GM12878 (cell line): ENCODE data around the gene MGP. TPM values are rescaled to one million over a fixed set of nuclear protein-coding genes. Genes with fewer than 3 reads are reported as not detected.

ENCODE experiments used
- ATAC-seq: fragments of 200-7000 bp; cut with Tn5 transposase; 3 replicates; pipeline ENCODE4 v1.9.1; 2020; ENCODE audit warnings: mild to moderate bottlenecking, moderate library complexity
- BruUV-seq: library from RNA; stranded (reverse); fragments of 400-500 nt; replicated peaks from 2 replicates; lab custom pipeline; 2021; lab: Mats Ljungman, UMichigan
- CTCF ChIA-PET: fragments of 300-600 bp; sonication (Branson Sonifier 250); formaldehyde crosslinking; extraction: SDS; loops from one replicate; lab custom pipeline; 2021; ENCODE audit warnings: inconsistent platforms; lab: Yijun Ruan, JAX
- POLR2A ChIA-PET: fragments of 350-600 bp; formaldehyde crosslinking; extraction: SDS; loops from one replicate; lab custom pipeline; 2021; ENCODE audit warnings: inconsistent platforms; lab: Charles Lee
- RAD21 ChIA-PET: fragments of 300-600 bp; sonication (Branson Sonifier 250); formaldehyde crosslinking; loops from one replicate; lab custom pipeline; 2023; ENCODE audit warnings: antibody characterized with exemption; ENCODE audit not compliant: unreplicated experiment; lab: Charles Lee
- SMC1A ChIA-PET: fragments of 300-600 bp; sonication (Branson Sonifier 250); formaldehyde crosslinking; loops from one replicate; lab custom pipeline; 2023; ENCODE audit not compliant: unreplicated experiment, uncharacterized antibody; lab: Charles Lee
- DNase-seq: peaks from one replicate; pipeline ENCODE4 v3.0.0-alpha.2; 2011; ENCODE audit warnings: low read depth, low spot score
- FAIRE-seq: peaks from 3 replicates; lab custom pipeline; 2011; peaks lifted over from hg19 to GRCh38; lab: Jason Lieb, UNC
- H2AFZ ChIP-seq: 2 replicates; pipeline ENCODE4 v1.6.0; 2011; ENCODE audit warnings: low read depth, low read length, control low read depth; ENCODE audit not compliant: control insufficient read depth
- H3K27ac ChIP-seq: 2 replicates; pipeline ENCODE4 v1.5.1; 2011; ENCODE audit warnings: control low read depth; ENCODE audit not compliant: control insufficient read depth, insufficient read depth
- H3K27me3 ChIP-seq, 2 experiments: replicated peaks in 1 of 2; 2 replicates each; pipeline versions ENCODE4 v1.6.0 to v1.6.1; 2011; ENCODE audit warnings: low read length in 1 of 2; ENCODE audit not compliant: control insufficient read depth in 2 of 2, insufficient read depth in 2 of 2
- H3K36me3 ChIP-seq, 2 experiments: 2 replicates each; pipeline ENCODE4 v1.5.1; 2011; ENCODE audit warnings: low read length in 1 of 2; ENCODE audit not compliant: control insufficient read depth in 2 of 2, insufficient read depth in 2 of 2
- H3K4me1 ChIP-seq: 2 replicates; pipeline ENCODE4 v1.6.1; 2011; ENCODE audit warnings: mild to moderate bottlenecking, low read length, moderate library complexity, mixed read lengths; ENCODE audit not compliant: control insufficient read depth, insufficient read depth
- H3K4me2 ChIP-seq: 2 replicates; pipeline ENCODE4 v1.6.0; 2011; ENCODE audit warnings: control low read depth; ENCODE audit not compliant: control insufficient read depth, insufficient read depth
- H3K4me3 ChIP-seq: fragments of 200-600 bp; sonication (generic); 2 replicates; pipeline ENCODE4 v1.5.1; 2016
- H3K79me2 ChIP-seq: 2 replicates; pipeline ENCODE4 v1.6.0; 2011; ENCODE audit warnings: low read length; ENCODE audit not compliant: control insufficient read depth, insufficient read depth
- H3K9ac ChIP-seq: 2 replicates; pipeline ENCODE4 v1.8.0; 2011; ENCODE audit warnings: low read length, control low read depth, mixed read lengths; ENCODE audit not compliant: control insufficient read depth, insufficient read depth
- H3K9me3 ChIP-seq: replicated peaks from 3 replicates; pipeline ENCODE4 v1.5.1; 2011; ENCODE audit warnings: mild to moderate bottlenecking, low read length; ENCODE audit not compliant: control insufficient read depth, insufficient read depth
- H4K20me1 ChIP-seq: 2 replicates; pipeline ENCODE4 v1.6.0; 2011; ENCODE audit not compliant: control insufficient read depth, insufficient read depth
- BRCA1 ChIP-seq: IDR thresholded peaks from 2 replicates; pipeline ENCODE4 v1.6.1; 2011; ENCODE audit warnings: low read depth, low read length, improper control_type of control experiment
- EP300 ChIP-seq, 2 experiments: fragments of 150-350 bp in 1 of 2; IDR thresholded peaks; 2 replicates each; pipeline ENCODE4 v1.6.1; 2011 to 2012; ENCODE audit warnings: low read depth in 2 of 2, low read length in 2 of 2, borderline replicate concordance in 1 of 2, improper control_type of control experiment in 1 of 2, inconsistent platforms in 1 of 2; ENCODE audit not compliant: control insufficient read depth in 1 of 2
- RAD51 ChIP-seq: fragments of 450-650 bp; IDR thresholded peaks from 2 replicates; pipeline ENCODE4 v1.6.1; 2016; ENCODE audit warnings: moderate library complexity, mild to moderate bottlenecking, inconsistent platforms
- SUZ12 ChIP-seq: fragments of 200-600 bp; sonication (generic); IDR thresholded peaks from one replicate; pipeline ENCODE4 v1.6.1; 2018; ENCODE audit warnings: antibody characterized with exemption, mild to moderate bottlenecking; ENCODE audit not compliant: unreplicated experiment
- ZNF622 ChIP-seq: fragments of 450-650 bp; IDR thresholded peaks from 2 replicates; pipeline ENCODE4 v1.6.1; 2017; ENCODE audit warnings: mild to moderate bottlenecking, inconsistent platforms
- ZZZ3 ChIP-seq: IDR thresholded peaks from 2 replicates; pipeline ENCODE4 v1.6.1; 2011; ENCODE audit warnings: low read depth; ENCODE audit not compliant: control insufficient read depth, insufficient read length
- WGBS: methylation state at CpG from one replicate; pipeline ENCODE4 v1.1.6; 2016; ENCODE audit warnings: low lambda C conversion rate; ENCODE audit not compliant: insufficient replicate concordance, insufficient coverage; ENCODE audit errors: missing lambda C conversion rate; 5-methylcytosine and 5-hydroxymethylcytosine counted together
- in situ Hi-C: fragments of 300-500 bp; cut with MboI; formaldehyde crosslinking; loops from 9 replicates; pipeline ENCODE4 v1.14.3; 2018; ENCODE audit warnings: mixed read lengths
- intact Hi-C: fragments of 100-400 bp; cut with micrococcal nuclease; formaldehyde crosslinking; loops from one replicate; pipeline ENCODE4 v1.14.2; 2022; ENCODE audit not compliant: unreplicated experiment
- polyA plus RNA-seq, 11 experiments: library from polyadenylated mRNA; depleted of rRNA in 4 of 11; unstranded in 6 of 11; stranded (reverse) in 5 of 11; fragments of >200 nt; fragmentation: Nextera tagmentation in 4 of 11; fragmentation: Illumina TruSeq in 1 of 11; extraction: Ambion mirVana in 4 of 11; extraction: Trizol in 1 of 11; gene quantifications; 1 replicate in 1 of 11; 2 replicates in 10 of 11; pipeline versions ENCODE4 v1.2.1 to v1.2.3, GENCODE V29; 2011 to 2016; ENCODE audit warnings: inconsistent platforms in 2 of 11, missing spikeins in 2 of 11, low read depth in 1 of 11
- total RNA-seq, 4 experiments: library from RNA; depleted of rRNA in 3 of 4; stranded (reverse); fragments of >200 nt in 3 of 4; fragmentation: Illumina TruSeq in 1 of 4; extraction: Trizol in 1 of 4; gene quantifications; 2 replicates each; pipeline versions ENCODE4 v1.2.1 to v1.2.3, GENCODE V29; 2013 to 2021
- TF ChIP-seq, protein P1 (sequence below): fragments of 450-650 bp; IDR thresholded peaks from 2 replicates; pipeline ENCODE4 v1.6.1; 2017; ENCODE audit warnings: mild to moderate bottlenecking, moderate library complexity
- TF ChIP-seq, protein P2 (sequence below): IDR thresholded peaks from 2 replicates; pipeline ENCODE4 v1.6.1; 2011; ENCODE audit warnings: mild to moderate bottlenecking, low read depth, low read length, moderate library complexity; ENCODE audit not compliant: insufficient replicate concordance

MGP gene
- total and polyA plus RNA-seq, 10 of the 15 experiments (the other 5 are each of a cell fraction or from before 2014, with no cell fraction given), result 0.21 to 1.2 TPM; not detected in 8

DNA sequence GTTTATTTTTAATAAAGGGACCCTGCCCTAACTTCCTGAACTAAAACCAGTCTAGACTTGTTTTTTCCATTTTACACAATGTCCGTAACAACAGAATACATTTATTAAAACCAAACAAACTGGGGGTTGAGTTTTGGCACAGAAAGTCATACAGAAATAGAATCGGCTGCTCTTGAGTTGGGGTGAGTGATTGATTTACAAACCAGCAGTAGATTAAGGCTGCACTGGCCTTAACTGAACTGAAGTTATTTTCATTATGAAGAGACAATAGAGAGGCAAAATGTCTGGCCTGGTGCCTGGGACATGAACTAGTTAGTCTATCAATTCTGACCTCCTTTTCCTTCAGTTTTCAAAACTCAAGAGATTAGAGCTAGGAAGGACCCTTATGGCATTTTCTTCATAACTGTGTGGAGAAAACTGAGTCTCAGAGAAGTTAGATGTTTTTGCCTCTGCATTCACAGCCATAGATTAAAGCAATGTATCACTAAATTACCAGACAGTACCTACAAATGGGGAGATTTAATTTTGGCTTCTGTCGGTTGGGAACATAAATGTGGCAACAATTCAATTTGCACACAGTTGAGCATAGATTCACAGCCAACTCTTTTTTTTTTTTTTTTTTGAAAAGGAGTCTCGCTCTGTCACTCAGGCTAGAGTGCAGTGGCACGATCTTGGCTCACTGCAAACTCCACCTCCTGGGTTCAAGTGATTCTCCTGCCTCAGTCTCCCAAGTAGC lies 19.8 kb upstream of the MGP start:
- FAIRE-seq, result no peak
- no peak overlapping the region for H3K4me3 ChIP-seq
- no peak overlapping the region for H2AFZ ChIP-seq

More for the DNA sequence above, 19.8 kb upstream of the MGP start:
- 72% methylated on average over 5 of the region's 5 CpGs for WGBS
- Histone ChIP-seq H3K9me3 (no peaks in the 10 kb centered on the region), H3K27ac (no peak overlapping the region), H3K4me2 (no peak overlapping the region), H3K27me3 (no peaks in the 10 kb centered on the region), H3K36me3 (no peaks in the 10 kb centered on the region), H3K4me1 (peaks cover 4% of the 10 kb centered on the region; the same call in 1 of the 2 replicates), H3K79me2 (no peaks in the 10 kb centered on the region), H4K20me1 (no peaks in the 10 kb centered on the region), H3K9ac (no peak overlapping the region)
- RAD21 ChIA-PET, result no interaction called here
- SMC1A ChIA-PET, result no interaction called here
- DNase-seq (no peak), ATAC-seq (no peak)
- intact Hi-C loops, result no loop called here
- BruUV-seq, result no TSS peak
- POLR2A ChIA-PET, result no interaction called here
- CTCF ChIA-PET, result interaction anchor here (0.7 kb wide), 1 partner anchor 26 kb away, joined by 6 read pairs; no protein-coding TSS in a partner anchor
- in situ Hi-C loops, result no loop called here
- no peak for TF ChIP-seq EP300 (IDR thresholded peaks at IDR 0.05; ENCODE audit: borderline replicate concordance in 1 of 2, control insufficient read depth in 1 of 2, low read depth in 2 of 2, low read length in 2 of 2)
- no peak for TF ChIP-seq RAD51
- no peak for TF ChIP-seq ZNF622
- TF ChIP-seq, protein P1, sequence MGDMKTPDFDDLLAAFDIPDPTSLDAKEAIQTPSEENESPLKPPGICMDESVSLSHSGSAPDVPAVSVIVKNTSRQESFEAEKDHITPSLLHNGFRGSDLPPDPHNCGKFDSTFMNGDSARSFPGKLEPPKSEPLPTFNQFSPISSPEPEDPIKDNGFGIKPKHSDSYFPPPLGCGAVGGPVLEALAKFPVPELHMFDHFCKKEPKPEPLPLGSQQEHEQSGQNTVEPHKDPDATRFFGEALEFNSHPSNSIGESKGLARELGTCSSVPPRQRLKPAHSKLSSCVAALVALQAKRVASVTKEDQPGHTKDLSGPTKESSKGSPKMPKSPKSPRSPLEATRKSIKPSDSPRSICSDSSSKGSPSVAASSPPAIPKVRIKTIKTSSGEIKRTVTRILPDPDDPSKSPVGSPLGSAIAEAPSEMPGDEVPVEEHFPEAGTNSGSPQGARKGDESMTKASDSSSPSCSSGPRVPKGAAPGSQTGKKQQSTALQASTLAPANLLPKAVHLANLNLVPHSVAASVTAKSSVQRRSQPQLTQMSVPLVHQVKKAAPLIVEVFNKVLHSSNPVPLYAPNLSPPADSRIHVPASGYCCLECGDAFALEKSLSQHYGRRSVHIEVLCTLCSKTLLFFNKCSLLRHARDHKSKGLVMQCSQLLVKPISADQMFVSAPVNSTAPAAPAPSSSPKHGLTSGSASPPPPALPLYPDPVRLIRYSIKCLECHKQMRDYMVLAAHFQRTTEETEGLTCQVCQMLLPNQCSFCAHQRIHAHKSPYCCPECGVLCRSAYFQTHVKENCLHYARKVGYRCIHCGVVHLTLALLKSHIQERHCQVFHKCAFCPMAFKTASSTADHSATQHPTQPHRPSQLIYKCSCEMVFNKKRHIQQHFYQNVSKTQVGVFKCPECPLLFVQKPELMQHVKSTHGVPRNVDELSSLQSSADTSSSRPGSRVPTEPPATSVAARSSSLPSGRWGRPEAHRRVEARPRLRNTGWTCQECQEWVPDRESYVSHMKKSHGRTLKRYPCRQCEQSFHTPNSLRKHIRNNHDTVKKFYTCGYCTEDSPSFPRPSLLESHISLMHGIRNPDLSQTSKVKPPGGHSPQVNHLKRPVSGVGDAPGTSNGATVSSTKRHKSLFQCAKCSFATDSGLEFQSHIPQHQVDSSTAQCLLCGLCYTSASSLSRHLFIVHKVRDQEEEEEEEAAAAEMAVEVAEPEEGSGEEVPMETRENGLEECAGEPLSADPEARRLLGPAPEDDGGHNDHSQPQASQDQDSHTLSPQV, result no peak
- TF ChIP-seq, protein P2, sequence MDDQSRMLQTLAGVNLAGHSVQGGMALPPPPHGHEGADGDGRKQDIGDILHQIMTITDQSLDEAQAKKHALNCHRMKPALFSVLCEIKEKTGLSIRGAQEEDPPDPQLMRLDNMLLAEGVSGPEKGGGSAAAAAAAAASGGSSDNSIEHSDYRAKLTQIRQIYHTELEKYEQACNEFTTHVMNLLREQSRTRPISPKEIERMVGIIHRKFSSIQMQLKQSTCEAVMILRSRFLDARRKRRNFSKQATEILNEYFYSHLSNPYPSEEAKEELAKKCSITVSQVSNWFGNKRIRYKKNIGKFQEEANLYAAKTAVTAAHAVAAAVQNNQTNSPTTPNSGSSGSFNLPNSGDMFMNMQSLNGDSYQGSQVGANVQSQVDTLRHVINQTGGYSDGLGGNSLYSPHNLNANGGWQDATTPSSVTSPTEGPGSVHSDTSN, result no peak
- TF ChIP-seq SUZ12, result no peak
- TF ChIP-seq ZZZ3, result no peak
- no peak for TF ChIP-seq BRCA1
